Left renal cortex interstitium (tissue), 4 donors: Measurements from ENCODE around the gene RNF151. TPM values are rescaled to one million over a fixed set of nuclear protein-coding genes. Genes with fewer than 3 reads are reported as not detected.
"Not testable (repeated sequence)": the region's sequence is repeated elsewhere in the genome, so short reads cannot be mapped to it uniquely, and the experiment has no call there.

Source experiments
- DNase-seq, 4 donors: peaks; one replicate each; pipeline ENCODE4 v3.0.0-alpha.2; 2013; ENCODE audit warnings: low read depth in 4 of 4, low spot score in 2 of 4, missing footprints in 1 of 4
- polyA plus RNA-seq, 4 donors: library from polyadenylated mRNA; unstranded; fragments of 120-200 nt; gene quantifications; one replicate each; pipeline ENCODE4 v1.2.1, GENCODE V29; 2013; ENCODE audit not compliant: insufficient read length in 4 of 4

The RNF151 gene
- polyA plus RNA-seq, 4 donors = not detected

GRCh38 chr16:1958715-1959268 is 7.9 kb upstream of the RNF151 start:
- no peak for DNase-seq

GRCh38 chr16:1959269-1960039 is 7.2 kb upstream of the RNF151 start, which contains the start of gene NDUFB10:
TSS of gene NDUFB10 (plus strand) at chr16:1959538. CDS start at chr16:1959625, 87 bp downstream.
- peak in 3 of 4 donors; percentile 68 to 78 (median 76) for DNase-seq

- no peak for DNase-seq
Measured at GRCh38 chr16:1960665-1961630, 5.7 kb upstream of the RNF151 start.

GRCh38 chr16:1961651-1962067 is 5.0 kb upstream of the RNF151 start:
- DNase-seq = no peak

GRCh38 chr16:1962161-1963153 is 4.2 kb upstream of the RNF151 start:
- DNase-seq = not testable (repeated sequence)

GRCh38 chr16:1963806-1964505 is 2.7 kb upstream of the RNF151 start:
- no peak for DNase-seq

- DNase-seq = peak; percentile 95 to 98 (median 96)
Measured at GRCh38 chr16:1964506-1965395, 1.9 kb upstream of the RNF151 start, which contains the start of gene RPS2. TSS of gene RPS2 (minus strand) at chr16:1964826. CDS start at chr16:1964625, 201 bp downstream.

- DNase-seq = no peak
Measured at GRCh38 chr16:1965396-1966001, 1.2 kb upstream of the RNF151 start.

GRCh38 chr16:1968146-1968953 is 1.7 kb downstream of the RNF151 start:
- no peak for DNase-seq

GRCh38 chr16:1971796-1972489 is 5.3 kb downstream of the RNF151 start, which contains the start of gene TBL3:
TSS of gene TBL3 (plus strand) at chr16:1972053. CDS start at chr16:1972165, 112 bp downstream.
- DNase-seq = peak in 3 of 4 donors; percentile 85 to 88 (median 86)

- no peak for DNase-seq
Measured at GRCh38 chr16:1972490-1972877, 5.8 kb downstream of the RNF151 start.

GRCh38 chr16:1973461-1974156 is 7.0 kb downstream of the RNF151 start:
- no peak for DNase-seq

- no peak for DNase-seq
Measured at GRCh38 chr16:1974157-1975070, 7.8 kb downstream of the RNF151 start.

GRCh38 chr16:1975432-1976215 is 9.0 kb downstream of the RNF151 start:
- DNase-seq = no peak
